ENCODE data around the gene REEP3.

The REEP3 gene

DNA sequence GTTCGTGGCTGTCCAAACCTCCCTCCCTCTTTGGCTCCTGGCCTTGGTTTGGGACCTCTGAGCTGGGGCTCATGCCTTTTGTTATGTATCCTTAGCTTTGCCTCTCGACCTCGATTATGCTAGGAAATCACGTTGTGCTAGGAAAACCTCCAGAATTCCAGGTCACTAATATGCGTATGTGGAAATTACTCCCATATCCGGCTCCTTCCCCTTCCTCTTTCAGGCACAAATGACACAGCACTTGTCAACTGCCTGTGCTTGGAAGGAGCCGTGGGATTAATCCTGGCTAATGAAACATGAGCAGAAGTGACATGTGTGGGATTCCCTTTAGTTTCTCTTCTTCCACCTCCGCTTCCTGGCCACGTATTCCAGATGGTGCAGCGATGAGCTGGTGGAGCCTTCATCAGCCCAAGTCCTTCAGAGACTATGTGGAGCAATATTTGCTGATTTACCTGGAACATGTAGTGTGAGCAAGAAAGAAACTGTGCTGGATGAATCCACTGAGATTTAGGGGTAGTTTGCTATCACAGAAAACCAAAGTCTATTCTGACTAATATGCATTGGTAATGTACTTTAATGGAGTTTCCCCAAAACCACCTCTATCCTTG is 149.2 kb downstream of the REEP3 start:
- DNase-seq = no peak

DNA sequence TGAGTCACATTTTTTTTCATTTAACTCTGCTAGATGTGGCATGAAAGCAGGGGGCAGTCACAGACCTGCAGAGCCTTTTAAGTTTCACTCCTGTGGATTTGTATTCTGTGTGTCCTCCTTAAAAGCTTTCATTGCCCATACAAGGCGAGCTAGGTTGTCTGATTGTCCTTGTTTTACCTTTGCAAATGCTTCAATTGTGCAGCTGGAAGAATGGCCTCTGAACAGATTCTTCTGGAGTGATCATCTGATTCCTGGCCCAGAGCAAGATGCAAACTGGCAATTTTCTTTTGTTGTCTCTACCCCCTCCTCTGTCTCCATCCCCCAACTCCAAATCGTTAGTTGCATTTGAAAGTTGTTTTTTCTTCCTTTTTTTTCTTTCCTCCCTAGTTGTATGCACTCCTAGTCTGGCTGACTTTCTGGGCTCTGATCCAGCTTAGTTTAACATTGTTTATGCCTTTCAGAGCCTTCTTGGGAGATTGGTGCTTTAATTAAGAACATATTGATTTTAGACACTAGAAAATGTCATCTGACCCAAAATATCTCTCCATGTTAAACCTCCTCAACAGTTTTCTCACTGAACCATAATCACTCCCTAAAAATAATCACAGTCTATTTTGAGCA is 150.2 kb downstream of the REEP3 start:
- DNase-seq = no peak

DNA sequence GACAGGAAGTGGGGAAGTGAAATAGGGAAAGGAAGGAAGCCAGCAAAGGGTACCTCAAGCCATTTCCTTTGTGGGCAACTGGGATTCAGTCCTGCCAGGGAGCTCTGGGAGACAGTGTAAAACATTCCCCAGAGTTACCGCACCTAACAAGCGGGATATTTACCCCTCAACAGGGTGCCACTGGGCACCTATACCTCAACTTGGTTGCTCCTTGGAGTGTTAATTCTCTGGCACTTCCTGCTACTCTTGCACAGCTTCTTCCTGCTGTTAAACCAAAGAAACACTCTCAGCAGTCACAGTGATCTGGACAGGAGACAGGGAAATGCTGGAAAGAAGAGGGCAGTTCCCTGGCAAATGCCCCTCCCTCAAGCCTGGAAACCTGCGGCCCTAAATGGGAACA is 151.3 kb downstream of the REEP3 start:
- DNase-seq = no peak

GRCh38 chr10:63673246-63673645 is 152.0 kb downstream of the REEP3 start:
- DNase-seq = no peak

DNA sequence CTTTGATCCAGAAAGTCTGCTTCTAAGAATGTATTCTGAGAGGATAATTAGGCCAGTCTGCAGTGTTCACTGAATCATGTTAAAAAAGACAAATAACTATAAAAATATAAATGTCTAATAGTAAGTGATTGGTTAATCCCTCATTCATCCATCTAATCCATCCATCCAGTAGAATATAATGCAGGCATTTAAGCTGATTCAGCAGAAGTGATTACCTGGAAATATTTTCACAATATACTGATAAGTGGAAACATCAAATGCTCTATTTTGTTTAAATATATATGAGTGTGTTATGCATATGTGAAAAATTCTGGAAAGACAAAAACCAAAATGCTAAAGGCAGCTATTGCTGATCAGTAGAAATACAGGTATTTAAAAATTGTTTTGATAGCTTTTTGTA is 152.6 kb downstream of the REEP3 start:
- DNase-seq = no peak
